Left hindlimb (tissue), 1 donor: ENCODE measurements around the gene FKBP2.

Experiments used
- DNase-seq: peaks from one replicate; pipeline ENCODE4 v3.0.0-alpha.2; 2018

FKBP2 gene

GRCh38 chr11:64240435-64241240, at the start of gene FKBP2:
Gene FKBP2, plus strand, starts transcription at chr11:64241095. Its CDS starts 1,293 bp downstream, at chr11:64242388.
- DNase-seq: peak; percentile 99

DNA sequence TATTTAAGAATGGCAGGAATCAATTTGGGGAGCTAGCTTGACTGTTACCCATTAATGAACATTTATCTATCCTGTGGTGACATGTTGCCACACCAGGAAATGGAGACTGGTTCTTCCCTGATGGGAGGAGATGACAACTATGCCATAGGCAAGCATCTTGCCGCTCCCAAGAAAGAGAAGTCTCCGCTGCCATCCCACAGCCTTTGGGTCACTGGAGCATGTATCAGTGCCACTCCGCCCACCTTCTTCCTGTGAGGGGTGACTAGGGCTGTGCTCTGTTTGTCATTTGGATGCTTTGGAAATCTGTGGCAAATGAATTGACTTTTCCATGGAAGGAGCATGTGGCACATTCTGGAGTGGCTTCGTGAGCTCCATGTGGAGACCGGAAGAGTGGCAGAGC, 48.5 kb upstream of the FKBP2 start:
- DNase-seq: no peak

- no peak for DNase-seq
These were observed 44.3 kb upstream of the FKBP2 start for GRCh38 chr11:64196626-64197025.

- DNase-seq: no peak
These were observed 42.4 kb upstream of the FKBP2 start for GRCh38 chr11:64198511-64198910.

DNA sequence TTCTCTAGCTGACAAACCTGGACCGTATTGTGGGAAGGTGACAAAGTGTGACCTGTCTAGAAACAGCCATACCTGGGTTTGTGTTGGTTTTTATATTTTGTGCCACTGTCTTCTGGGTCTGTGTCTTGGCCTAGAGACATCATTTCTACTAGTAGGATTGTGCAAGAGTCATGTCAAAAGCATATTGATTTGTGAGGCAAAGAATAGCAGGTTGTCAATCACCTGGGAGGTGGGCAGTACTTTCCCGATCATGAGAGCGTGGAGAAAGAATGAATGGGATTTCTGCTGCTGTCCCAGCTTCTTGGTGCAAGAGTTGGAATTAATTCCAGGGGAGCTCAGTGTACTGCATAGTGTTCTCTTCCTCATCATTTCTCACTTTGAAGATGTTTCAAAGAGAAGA, 39.4 kb upstream of the FKBP2 start:
- DNase-seq: no peak

GRCh38 chr11:64202992-64203391, 37.9 kb upstream of the FKBP2 start:
- no peak for DNase-seq

GRCh38 chr11:64203421-64204079, 37.3 kb upstream of the FKBP2 start:
- no peak for DNase-seq

- no peak for DNase-seq
These were observed 36.8 kb upstream of the FKBP2 start for GRCh38 chr11:64204080-64204440.

GRCh38 chr11:64204464-64204989, 36.4 kb upstream of the FKBP2 start:
- DNase-seq: peak; percentile 82

DNA sequence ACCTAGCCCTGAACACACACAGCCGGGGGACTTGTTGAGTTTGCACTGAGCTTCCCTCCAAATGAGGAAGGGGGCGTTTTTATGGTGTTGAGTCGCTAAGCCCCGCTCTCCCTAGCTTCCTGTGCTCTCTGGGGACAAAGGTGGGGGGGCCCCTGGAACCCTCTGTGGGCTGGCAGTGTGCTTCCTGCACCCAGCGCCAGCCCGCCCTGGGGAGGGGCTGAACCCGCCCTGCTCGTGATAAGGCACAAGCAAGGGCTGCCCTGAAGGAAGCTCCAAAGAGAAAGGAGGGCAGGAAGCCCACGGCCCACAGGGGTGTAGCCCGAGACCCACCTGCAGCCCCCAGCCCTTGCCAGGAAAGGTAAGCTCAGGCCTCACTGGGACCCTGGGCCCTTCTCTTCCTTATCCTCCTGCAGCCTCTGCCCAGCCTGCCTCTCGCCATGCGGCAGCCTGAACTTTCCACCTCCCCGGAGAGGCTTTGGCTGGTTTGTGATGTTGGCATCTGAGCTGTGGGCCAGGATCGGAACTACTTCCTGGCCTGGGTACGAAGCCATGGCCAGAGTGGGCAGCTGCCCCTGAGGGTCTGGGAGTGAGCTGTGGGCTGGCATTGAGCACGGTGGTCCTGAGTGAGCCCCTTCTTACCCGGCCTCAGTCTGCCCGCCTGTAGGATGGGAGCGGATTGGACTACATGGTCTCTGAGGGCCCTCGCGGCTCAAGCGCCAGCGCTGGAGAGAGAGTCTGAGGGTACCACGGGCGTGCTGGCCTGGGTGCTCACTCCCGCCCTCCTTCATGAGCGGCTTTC, 34.2 kb upstream of the FKBP2 start, which contains the start of gene FERMT3:
Gene FERMT3, plus strand, starts transcription at position 265 of the 799 bp plus-strand sequence. CDS start 644 bp downstream, outside the sequence.
- no peak for DNase-seq

- peak; percentile 57 for DNase-seq
These were observed 33.4 kb upstream of the FKBP2 start for GRCh38 chr11:64207256-64208085.

DNA sequence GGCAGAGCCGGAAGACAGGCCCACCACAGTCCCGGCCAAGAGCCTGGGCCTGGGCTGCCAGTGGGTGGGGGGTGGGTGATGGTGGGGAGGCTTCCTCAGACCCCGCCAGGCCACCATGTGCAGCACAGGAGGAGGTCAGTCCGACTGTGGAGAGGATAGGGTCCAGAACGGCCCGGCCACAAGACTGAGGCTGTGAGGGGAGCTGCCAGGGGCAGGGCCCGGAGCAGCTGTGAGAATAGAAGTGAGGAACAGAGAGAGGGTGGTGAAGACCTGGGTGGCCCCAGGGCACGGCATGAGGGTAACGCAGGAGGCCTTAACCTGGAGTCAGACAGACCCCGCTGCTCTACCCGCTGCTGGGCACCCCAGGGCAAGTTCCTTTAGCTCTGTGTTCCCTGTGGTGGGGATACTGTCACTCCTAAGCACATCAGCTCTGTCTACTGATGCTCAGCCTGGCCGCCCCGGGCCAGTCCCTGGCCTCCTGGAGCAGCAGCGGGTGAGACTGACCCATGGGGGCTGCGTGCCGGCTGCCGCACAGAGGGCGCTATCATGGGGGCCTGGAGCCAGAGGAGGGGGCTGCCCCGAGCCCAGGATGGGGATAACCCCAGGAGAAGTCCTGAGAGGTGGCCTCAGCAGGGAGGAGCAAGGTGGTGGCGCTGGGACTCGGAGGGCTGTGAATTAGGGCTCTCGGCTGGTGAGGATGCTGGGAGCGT, 32.7 kb upstream of the FKBP2 start:
- DNase-seq: no peak

- DNase-seq: no peak
These were observed 31.9 kb upstream of the FKBP2 start for GRCh38 chr11:64208796-64209562.

DNA sequence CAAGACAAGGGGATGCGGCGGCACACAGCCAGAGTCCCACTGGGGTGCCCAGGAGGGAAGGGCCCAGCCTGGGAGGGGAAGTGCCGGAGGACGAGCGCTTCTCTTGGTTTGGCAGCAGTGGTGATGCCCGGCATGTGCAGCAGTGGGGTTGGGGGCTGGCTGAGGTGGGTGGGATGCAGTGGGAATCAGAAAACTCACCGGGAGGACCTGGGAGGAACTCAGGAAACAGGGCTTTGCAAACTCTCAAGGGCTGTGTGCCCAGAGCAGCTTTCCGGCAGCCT, 31.4 kb upstream of the FKBP2 start:
- no peak for DNase-seq

- DNase-seq: no peak
These were observed 30.4 kb upstream of the FKBP2 start for GRCh38 chr11:64210301-64211020.

- no peak for DNase-seq
These were observed 29.6 kb upstream of the FKBP2 start for GRCh38 chr11:64211181-64211872.

- DNase-seq: no peak
These were observed 24.0 kb upstream of the FKBP2 start for GRCh38 chr11:64216879-64217278.

- DNase-seq: no peak
These were observed 22.1 kb upstream of the FKBP2 start for GRCh38 chr11:64218628-64219353.

- no peak for DNase-seq
These were observed 21.6 kb upstream of the FKBP2 start for GRCh38 chr11:64219354-64219684.
